Esophagus squamous epithelium (tissue), 4 donors: ENCODE data around the gene NAT9.
A peak's percentile ranks its signal among the peaks of the same experiment; 100 is the strongest.

Source experiments
- POLR2A ChIP-seq, 4 donors: fragments of 450-650 bp; IDR thresholded peaks; one replicate each; pipeline ENCODE4 v1.6.1; 2017; ENCODE audit warnings: antibody characterized with exemption in 4 of 4, mild to moderate bottlenecking in 4 of 4, moderate library complexity in 3 of 4
- TF ChIP-seq, protein P1 (sequence below), 6 experiments: fragments of 450-650 bp in 4 of 6; fragments of 200-600 bp in 2 of 6; sonication (generic) in 2 of 6; IDR thresholded peaks; one replicate each; pipeline ENCODE4 v1.5.1; 2016 to 2019; ENCODE audit warnings: antibody characterized with exemption in 6 of 6, mild to moderate bottlenecking in 4 of 6, moderate library complexity in 4 of 6

DNA sequence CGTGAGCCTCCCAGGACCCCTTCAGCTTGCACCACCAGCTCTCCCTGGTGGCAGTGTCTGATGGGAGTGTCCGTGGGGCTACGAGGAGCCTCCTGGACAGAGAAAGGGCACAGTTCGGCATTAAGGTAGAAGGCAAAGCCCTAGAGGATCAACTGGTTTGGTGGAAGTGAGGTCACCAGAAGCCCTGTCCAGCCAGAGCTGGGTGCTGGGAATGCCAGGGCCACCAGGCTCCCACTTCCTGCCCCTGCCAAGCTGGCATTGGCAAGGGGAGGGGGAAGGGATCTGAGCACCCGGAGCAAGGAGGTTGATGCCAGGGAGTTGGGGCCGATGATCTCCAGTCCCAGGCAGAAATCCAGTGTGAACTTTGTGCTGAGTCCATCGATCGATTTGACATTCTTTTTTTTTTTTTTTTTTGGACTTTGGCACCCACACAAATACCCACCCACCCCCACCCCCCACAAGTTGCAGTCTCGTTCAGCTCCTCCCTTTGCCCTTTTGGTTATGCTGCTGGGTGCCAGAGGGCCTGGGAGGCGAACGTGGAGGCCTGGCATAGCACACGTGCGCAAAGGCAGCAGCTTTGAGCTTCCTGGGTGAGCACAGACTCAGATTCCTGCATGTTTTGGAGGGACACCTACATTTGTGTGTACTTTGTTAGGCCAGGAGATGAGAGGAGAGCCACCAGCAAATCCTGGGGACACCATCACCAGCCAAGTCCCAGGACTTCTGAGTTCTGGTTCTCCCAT lies 25.6 kb downstream of the NAT9 start:
- TF ChIP-seq, protein P1, sequence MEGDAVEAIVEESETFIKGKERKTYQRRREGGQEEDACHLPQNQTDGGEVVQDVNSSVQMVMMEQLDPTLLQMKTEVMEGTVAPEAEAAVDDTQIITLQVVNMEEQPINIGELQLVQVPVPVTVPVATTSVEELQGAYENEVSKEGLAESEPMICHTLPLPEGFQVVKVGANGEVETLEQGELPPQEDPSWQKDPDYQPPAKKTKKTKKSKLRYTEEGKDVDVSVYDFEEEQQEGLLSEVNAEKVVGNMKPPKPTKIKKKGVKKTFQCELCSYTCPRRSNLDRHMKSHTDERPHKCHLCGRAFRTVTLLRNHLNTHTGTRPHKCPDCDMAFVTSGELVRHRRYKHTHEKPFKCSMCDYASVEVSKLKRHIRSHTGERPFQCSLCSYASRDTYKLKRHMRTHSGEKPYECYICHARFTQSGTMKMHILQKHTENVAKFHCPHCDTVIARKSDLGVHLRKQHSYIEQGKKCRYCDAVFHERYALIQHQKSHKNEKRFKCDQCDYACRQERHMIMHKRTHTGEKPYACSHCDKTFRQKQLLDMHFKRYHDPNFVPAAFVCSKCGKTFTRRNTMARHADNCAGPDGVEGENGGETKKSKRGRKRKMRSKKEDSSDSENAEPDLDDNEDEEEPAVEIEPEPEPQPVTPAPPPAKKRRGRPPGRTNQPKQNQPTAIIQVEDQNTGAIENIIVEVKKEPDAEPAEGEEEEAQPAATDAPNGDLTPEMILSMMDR (IDR thresholded peaks at IDR 0.05), result no peak
- peak in 1 of 4 donors; percentile 30 for TF ChIP-seq POLR2A (IDR thresholded peaks at IDR 0.05)
